ENCODE measurements around the gene HOXA13.

Gene HOXA13

DNA sequence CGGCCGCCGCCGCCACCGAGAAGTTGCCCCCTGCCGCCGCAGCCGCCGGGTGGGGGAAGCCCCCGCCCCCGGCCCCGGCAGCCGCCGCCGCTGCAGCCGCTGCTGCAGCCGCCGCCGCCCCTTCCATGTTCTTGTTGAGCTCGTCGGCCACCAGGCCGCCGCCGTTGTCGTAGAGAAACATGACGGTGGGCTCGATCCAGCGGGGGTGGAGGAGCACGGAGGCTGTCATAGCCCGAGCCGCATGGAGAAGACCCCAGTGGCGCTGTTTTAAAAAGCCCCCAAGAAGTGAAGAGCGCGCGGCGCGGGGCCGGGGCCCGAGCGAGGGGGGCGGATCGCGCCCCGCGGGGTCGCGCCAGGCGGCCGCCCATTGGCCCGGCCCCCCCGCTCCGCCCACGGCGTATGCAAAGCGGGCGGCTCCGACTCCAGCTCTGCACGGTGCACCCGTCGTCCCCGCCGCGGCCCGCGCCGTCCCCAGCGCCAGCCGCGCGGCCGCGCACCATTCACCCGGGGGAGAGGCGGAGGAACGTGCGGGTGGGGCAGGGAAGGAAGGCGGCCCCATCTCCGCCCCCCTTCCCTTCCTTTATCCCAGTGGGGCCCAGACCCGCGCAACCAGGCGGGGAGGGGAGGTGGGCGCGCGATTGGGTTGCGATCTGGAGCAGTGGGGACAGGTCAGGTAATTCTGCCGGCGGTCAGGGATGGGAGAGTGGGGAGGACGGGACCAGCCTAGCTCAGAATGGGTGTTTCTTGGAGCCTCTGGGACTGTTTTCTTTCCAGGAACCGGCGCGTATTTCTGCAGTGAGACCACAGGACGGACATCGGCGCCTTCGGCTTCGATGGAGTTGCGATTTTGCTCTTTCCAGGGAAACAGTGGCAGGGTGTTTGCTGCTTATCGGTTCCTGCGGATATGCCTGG, at the start of gene HOXA13:
HOXA13 (minus strand) TSS at position 243 of the 912 bp plus-strand sequence; CDS start at position 229, 14 bp downstream.
- TF ChIP-seq CTCF (IDR thresholded peaks at IDR 0.05; ENCODE audit: borderline replicate concordance, control extremely low read depth, extremely low read depth, insufficient read depth, missing control alignments): no peak
- no peak for DNase-seq (ENCODE audit: low spot score)
- in situ Hi-C loops (cut with MboI; ENCODE audit: low sequenced_read_pairs, unreplicated experiment): loop anchor here (10.0 to 25.0 kb wide), 4 partner anchors 45 to 725 kb away; partner anchors contain the start of gene EVX1

DNA sequence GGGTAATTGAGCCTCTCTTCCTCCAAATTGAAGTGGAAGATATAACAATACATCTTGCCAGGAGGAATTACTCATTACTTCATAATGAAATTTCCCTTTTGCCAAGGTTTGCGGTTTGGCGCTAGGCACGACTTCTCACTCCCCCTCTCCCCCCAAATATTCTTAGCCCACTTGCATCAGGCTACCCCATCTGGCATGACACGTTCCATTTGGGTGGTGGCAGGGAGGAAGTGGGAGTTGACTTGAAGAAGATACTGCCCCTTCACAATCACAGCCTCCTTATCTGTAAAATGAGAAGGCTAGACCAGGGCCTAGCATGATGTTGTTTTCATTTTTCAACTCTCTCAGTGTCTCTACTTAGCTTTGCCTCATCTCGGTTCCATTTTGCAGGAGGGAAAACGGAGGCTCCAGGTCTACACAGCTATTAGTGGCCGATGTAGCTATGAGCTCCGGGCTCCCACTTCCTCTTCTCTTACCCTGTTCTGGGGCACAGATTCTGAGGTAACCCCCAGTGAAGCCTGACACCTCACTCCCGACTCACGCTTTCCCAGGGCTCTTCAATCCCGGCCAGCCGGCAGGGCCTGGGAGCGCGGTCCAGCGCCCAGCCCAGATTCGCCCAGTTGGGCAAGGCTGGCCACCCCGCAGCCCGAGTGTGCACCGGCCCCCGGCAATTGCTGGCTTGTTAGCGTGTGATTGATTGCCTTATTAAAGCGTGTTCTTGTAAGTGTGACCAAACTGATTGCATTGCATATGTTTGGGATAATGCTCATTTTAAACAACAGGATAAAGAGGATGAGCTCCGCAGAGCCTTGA, 49.2 kb upstream of the HOXA13 start:
- no peak for TF ChIP-seq CTCF (IDR thresholded peaks at IDR 0.05; ENCODE audit: borderline replicate concordance, control extremely low read depth, extremely low read depth, insufficient read depth, missing control alignments)
- no peak for DNase-seq (ENCODE audit: low spot score)
- in situ Hi-C loops (cut with MboI; ENCODE audit: low sequenced_read_pairs, unreplicated experiment): loop anchor here (10.0 kb wide), 1 partner anchor 54 kb away; no protein-coding TSS in a partner anchor

DNA sequence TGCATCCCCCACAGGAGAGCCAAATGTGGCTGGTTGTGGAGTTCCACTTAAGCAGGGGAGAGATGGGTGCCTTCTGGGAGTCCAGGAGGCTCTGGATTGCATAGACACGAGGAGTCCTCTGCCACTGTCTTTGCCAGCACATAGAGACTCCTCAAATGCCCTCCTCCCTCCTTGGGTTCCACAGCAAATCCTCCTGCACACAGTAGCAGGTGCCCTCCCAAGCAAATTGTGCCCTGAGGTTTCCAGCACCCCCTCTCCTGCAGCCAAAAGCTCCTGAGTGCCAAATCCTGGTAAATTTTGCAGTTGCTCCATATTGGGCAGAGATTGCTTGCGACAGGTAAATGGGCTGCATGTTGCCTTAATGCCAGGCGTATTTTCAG, 48.5 kb upstream of the HOXA13 start:
- no peak for TF ChIP-seq CTCF (IDR thresholded peaks at IDR 0.05; ENCODE audit: borderline replicate concordance, control extremely low read depth, extremely low read depth, insufficient read depth, missing control alignments)
- DNase-seq (ENCODE audit: low spot score): no peak
- in situ Hi-C loops (cut with MboI; ENCODE audit: low sequenced_read_pairs, unreplicated experiment): loop anchor here (10.0 kb wide), 1 partner anchor 54 kb away; no protein-coding TSS in a partner anchor

DNA sequence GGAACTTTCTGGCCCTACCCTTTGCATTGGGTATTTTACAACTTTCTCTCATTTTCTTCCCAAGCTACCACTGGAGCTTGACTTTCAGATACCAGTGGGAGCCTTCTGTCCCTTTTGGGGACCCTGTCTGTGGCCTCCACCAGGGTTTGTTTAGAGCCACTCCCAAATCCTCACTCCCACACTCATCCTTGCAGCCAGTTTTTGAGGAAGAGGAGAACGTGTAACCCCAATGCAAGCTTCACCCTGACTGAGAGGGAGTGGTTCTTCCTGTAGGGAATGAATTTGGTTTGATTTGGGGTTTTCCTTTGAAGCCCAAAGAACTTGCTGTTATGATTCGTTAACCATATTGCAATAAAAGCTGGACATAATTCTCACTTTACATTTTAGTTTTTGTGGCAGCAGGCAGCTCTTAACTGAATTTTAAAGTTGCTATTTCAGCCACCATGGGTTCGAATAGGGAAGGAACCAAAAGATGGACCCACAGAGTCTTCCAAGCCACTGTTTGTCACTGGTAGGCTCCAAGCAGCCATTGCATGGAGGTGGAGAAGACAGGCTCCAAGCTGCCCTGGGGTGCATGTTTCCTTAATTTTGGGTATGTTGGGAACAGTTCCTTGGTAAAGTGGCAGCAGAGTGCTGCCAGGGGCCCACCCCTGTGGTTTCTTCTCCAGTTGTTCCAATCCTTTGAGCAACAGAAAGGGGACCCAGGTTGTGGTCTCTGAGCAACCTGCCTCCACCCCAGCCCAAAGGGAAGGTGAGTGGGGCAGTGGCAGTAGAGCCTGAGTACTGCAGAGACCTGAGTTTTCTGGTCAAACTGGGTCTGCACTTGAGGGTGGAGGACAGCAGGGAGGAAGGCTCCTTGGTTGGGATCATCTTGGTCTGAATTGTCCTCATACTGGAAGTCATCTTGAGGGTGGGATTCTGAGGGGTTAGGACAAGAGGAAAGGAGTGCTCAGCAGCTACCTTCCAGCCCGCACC, 47.8 kb upstream of the HOXA13 start:
- in situ Hi-C loops (cut with MboI; ENCODE audit: low sequenced_read_pairs, unreplicated experiment): loop anchor here (10.0 kb wide), 1 partner anchor 53 kb away; no protein-coding TSS in a partner anchor
- no peak for TF ChIP-seq CTCF (IDR thresholded peaks at IDR 0.05; ENCODE audit: borderline replicate concordance, control extremely low read depth, extremely low read depth, insufficient read depth, missing control alignments)
- no peak for DNase-seq (ENCODE audit: low spot score)

DNA sequence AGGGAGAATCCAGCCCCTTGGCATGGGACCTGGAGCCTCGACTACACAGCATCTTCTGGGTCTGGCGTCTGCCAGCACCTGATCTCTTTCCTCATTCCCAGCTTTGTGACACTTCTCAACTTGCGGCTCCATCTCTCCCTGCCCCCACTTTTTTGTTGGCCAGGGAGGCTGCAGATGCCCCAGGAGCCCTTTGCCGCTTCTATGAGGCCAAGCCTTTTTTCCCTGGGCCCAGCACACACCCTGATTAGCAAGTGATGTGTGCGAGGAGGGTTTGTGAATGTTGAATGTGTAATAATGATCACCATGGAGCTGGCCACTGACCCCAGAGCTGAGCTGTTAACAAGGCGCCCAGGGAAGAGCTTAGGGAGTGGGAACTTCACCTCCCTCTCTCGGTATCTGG, 47.1 kb upstream of the HOXA13 start:
- TF ChIP-seq CTCF (IDR thresholded peaks at IDR 0.05; ENCODE audit: borderline replicate concordance, control extremely low read depth, extremely low read depth, insufficient read depth, missing control alignments): no peak
- in situ Hi-C loops (cut with MboI; ENCODE audit: low sequenced_read_pairs, unreplicated experiment): loop anchor here (10.0 kb wide), 1 partner anchor 52 kb away; no protein-coding TSS in a partner anchor
- DNase-seq (ENCODE audit: low spot score): no peak
